A673 (cell line): ENCODE data around the gene TAS1R3.

ENCODE experiments used
- EZH2 ChIP-seq: fragments of 200-600 bp; sonication (generic); IDR thresholded peaks from 2 replicates; pipeline ENCODE4 v1.6.1; 2017; ENCODE audit warnings: borderline replicate concordance, low read depth, mild to moderate bottlenecking, mixed read lengths, antibody characterized with exemption, low read length; ENCODE audit not compliant: poor library complexity, severe bottlenecking
- TF ChIP-seq, protein P1 (sequence below): fragments of 300-800, 200-600 bp; sonication (generic); conservative IDR thresholded peaks from 2 replicates; pipeline ENCODE4 v1.5.1; 2017; ENCODE audit warnings: low read depth, mild to moderate bottlenecking, antibody characterized with exemption, low read length, moderate library complexity, mixed read lengths

DNA sequence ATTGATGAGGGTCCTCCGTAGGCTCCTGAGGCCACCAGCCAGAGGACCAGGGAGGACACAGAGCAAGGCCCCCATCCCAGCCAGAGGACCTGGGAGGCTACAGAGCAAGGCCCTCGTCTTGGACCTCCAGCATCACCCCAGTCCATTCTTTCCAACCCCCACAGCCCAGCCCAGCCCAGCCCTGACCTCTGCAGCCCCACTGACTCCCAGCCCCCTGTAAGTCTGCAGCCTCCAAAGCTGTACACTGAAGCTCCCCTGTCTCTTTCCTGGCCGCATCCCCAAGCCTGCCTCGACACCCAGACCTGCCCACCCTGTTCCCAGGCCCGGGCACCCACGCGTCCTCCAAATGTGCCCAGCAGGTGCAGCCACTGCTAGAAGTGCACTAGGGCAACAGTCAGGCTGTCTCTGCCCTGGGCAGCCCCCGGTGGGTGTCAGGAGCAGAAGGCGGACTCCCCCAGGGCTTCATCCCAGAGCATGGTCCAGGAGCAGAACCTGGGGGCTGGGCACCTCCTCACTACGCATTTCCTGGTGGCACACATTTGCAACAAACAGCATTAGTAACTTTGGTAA is 16.0 kb downstream of the TAS1R3 start:
- TF ChIP-seq, protein P1, sequence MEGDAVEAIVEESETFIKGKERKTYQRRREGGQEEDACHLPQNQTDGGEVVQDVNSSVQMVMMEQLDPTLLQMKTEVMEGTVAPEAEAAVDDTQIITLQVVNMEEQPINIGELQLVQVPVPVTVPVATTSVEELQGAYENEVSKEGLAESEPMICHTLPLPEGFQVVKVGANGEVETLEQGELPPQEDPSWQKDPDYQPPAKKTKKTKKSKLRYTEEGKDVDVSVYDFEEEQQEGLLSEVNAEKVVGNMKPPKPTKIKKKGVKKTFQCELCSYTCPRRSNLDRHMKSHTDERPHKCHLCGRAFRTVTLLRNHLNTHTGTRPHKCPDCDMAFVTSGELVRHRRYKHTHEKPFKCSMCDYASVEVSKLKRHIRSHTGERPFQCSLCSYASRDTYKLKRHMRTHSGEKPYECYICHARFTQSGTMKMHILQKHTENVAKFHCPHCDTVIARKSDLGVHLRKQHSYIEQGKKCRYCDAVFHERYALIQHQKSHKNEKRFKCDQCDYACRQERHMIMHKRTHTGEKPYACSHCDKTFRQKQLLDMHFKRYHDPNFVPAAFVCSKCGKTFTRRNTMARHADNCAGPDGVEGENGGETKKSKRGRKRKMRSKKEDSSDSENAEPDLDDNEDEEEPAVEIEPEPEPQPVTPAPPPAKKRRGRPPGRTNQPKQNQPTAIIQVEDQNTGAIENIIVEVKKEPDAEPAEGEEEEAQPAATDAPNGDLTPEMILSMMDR: no peak
- TF ChIP-seq EZH2: no peak
